OCI-LY1 (cell line): Measurements from ENCODE around the gene GABPA.

Experiments
- H2AFZ ChIP-seq: fragments of 200-600 bp; sonication (generic), shearing (Covaris generic); 2 replicates; pipeline ENCODE4 v1.6.0; 2014; ENCODE audit warnings: antibody characterized with exemption, mild to moderate bottlenecking, low read length
- H3F3A ChIP-seq: fragments of 200-600 bp; sonication (generic), shearing (Covaris generic); 2 replicates; pipeline ENCODE4 v1.6.0; 2014; ENCODE audit warnings: mild to moderate bottlenecking, antibody characterized with exemption, low read length, moderate library complexity; ENCODE audit not compliant: insufficient read depth
- H3K27ac ChIP-seq: fragments of 200-600 bp; sonication (generic); 2 replicates; pipeline ENCODE4 v1.5.1; 2014; ENCODE audit warnings: low read length, mixed run types, mild to moderate bottlenecking, low read depth; ENCODE audit not compliant: poor library complexity, severe bottlenecking
- H3K27me3 ChIP-seq: fragments of 200-600 bp; sonication (generic); 2 replicates; pipeline ENCODE4 v1.6.0; 2014; ENCODE audit warnings: antibody characterized with exemption, mild to moderate bottlenecking, low read length, moderate library complexity; ENCODE audit not compliant: insufficient read depth
- H3K36me3 ChIP-seq: fragments of 200-600 bp; sonication (generic); 2 replicates; pipeline ENCODE4 v1.6.1; 2014; ENCODE audit warnings: mild to moderate bottlenecking, antibody characterized with exemption, low read length, moderate library complexity, mixed read lengths; ENCODE audit not compliant: insufficient read depth
- H3K4me1 ChIP-seq: fragments of 200-600 bp; sonication (generic); 2 replicates; pipeline ENCODE4 v1.5.1; 2014; ENCODE audit warnings: mild to moderate bottlenecking, low read length, moderate library complexity; ENCODE audit not compliant: insufficient read depth, severe bottlenecking
- H3K4me2 ChIP-seq: fragments of 200-600 bp; sonication (generic), shearing (Covaris generic); 2 replicates; pipeline ENCODE4 v1.6.1; 2014; ENCODE audit warnings: low read length
- H3K4me3 ChIP-seq: fragments of 200-600 bp; sonication (generic); 2 replicates; pipeline ENCODE4 v1.5.1; 2014; ENCODE audit warnings: low read length, low read depth, mild to moderate bottlenecking, mixed read lengths; ENCODE audit not compliant: poor library complexity, severe bottlenecking
- H3K79me2 ChIP-seq: fragments of 200-600 bp; shearing (Covaris generic); 2 replicates; pipeline ENCODE4 v1.6.1; 2016; ENCODE audit warnings: mixed run types, low read length, mixed read lengths; ENCODE audit not compliant: insufficient read depth
- H3K9ac ChIP-seq: fragments of 200-600 bp; sonication (generic), shearing (Covaris generic); 2 replicates; pipeline ENCODE4 v1.6.1; 2014; ENCODE audit warnings: mild to moderate bottlenecking, low read length, mixed read lengths
- H3K9me2 ChIP-seq: fragments of 200-600 bp; sonication (generic), shearing (Covaris generic); 2 replicates; pipeline ENCODE4 v1.6.1; 2014; ENCODE audit warnings: low read depth, mild to moderate bottlenecking, low read length, mixed read lengths
- H3K9me3 ChIP-seq: fragments of 200-600 bp; shearing (Covaris generic); 2 replicates; pipeline ENCODE4 v1.6.1; 2014; ENCODE audit warnings: low read length, mixed read lengths
- H4K20me1 ChIP-seq: fragments of 200-600 bp; sonication (generic), shearing (Covaris generic); 2 replicates; pipeline ENCODE4 v1.6.0; 2016; ENCODE audit warnings: mild to moderate bottlenecking, low read length; ENCODE audit not compliant: insufficient read depth
- EZH2 ChIP-seq: fragments of 200-600 bp; sonication (generic), shearing (Covaris generic); IDR thresholded peaks from 2 replicates; pipeline ENCODE4 v1.8.0; 2017; ENCODE audit warnings: borderline replicate concordance, mixed run types, mild to moderate bottlenecking, antibody characterized with exemption, low read length, moderate library complexity, mixed read lengths
- TF ChIP-seq, protein P1 (sequence below): fragments of 200-600 bp; sonication (generic), shearing (Covaris generic); IDR thresholded peaks from 2 replicates; pipeline ENCODE4 v1.5.1; 2017; ENCODE audit warnings: mild to moderate bottlenecking, antibody characterized with exemption, low read length, moderate library complexity, mixed read lengths

GABPA gene

GRCh38 chr21:25809013-25809412 lies 74.2 kb downstream of the GABPA start:
- no peaks in the 10 kb centered on the region for H3K9me2 ChIP-seq
- no peaks in the 10 kb centered on the region for H3K36me3 ChIP-seq
- H3F3A ChIP-seq: no peaks in the 10 kb centered on the region
- no peak overlapping the region for H3K4me3 ChIP-seq
- TF ChIP-seq, protein P1, sequence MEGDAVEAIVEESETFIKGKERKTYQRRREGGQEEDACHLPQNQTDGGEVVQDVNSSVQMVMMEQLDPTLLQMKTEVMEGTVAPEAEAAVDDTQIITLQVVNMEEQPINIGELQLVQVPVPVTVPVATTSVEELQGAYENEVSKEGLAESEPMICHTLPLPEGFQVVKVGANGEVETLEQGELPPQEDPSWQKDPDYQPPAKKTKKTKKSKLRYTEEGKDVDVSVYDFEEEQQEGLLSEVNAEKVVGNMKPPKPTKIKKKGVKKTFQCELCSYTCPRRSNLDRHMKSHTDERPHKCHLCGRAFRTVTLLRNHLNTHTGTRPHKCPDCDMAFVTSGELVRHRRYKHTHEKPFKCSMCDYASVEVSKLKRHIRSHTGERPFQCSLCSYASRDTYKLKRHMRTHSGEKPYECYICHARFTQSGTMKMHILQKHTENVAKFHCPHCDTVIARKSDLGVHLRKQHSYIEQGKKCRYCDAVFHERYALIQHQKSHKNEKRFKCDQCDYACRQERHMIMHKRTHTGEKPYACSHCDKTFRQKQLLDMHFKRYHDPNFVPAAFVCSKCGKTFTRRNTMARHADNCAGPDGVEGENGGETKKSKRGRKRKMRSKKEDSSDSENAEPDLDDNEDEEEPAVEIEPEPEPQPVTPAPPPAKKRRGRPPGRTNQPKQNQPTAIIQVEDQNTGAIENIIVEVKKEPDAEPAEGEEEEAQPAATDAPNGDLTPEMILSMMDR: no peak
- no peak for TF ChIP-seq EZH2
- no peaks in the 10 kb centered on the region for H3K79me2 ChIP-seq
- H3K9ac ChIP-seq: no peak overlapping the region
- H3K9me3 ChIP-seq: no peaks in the 10 kb centered on the region
- H3K4me1 ChIP-seq: no peaks in the 10 kb centered on the region
- no peak overlapping the region for H3K4me2 ChIP-seq
- H4K20me1 ChIP-seq: no peaks in the 10 kb centered on the region
- no peak overlapping the region for H3K27ac ChIP-seq
- no peak overlapping the region for H2AFZ ChIP-seq
- H3K27me3 ChIP-seq: no peaks in the 10 kb centered on the region

DNA sequence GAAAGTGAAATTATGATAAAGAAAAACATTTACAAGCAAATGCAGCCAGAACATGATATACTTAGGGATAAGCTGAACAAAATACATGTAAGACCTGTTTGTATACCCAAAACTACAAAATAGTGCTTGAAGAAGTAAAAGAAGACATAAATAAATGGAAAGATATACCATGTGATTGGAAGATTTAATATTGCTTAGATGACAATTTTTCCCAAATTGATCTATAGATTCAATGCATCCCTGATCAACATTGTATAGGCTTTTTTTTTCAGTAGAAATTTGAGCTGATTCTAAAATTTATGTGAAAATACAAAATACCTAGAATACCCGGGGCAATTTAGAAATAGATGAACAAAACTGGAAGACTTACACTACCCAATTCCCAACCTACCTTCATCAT lies 76.4 kb downstream of the GABPA start:
- Histone ChIP-seq H3K27me3 (no peaks in the 10 kb centered on the region), H3K9me3 (no peaks in the 10 kb centered on the region), H4K20me1 (no peaks in the 10 kb centered on the region), H3K79me2 (no peaks in the 10 kb centered on the region), H3K36me3 (no peaks in the 10 kb centered on the region), H3K9me2 (no peaks in the 10 kb centered on the region), H3K4me2 (no peak overlapping the region), H3K4me1 (no peaks in the 10 kb centered on the region), H3K9ac (no peak overlapping the region), H3K27ac (no peak overlapping the region), H2AFZ (no peak overlapping the region), H3F3A (no peaks in the 10 kb centered on the region), H3K4me3 (no peak overlapping the region)
- no peak for TF ChIP-seq EZH2
- TF ChIP-seq, protein P1: no peak

- Histone ChIP-seq H3K9me2 (no peaks in the 10 kb centered on the region), H3K9ac (no peak overlapping the region), H3K36me3 (no peaks in the 10 kb centered on the region), H4K20me1 (no peaks in the 10 kb centered on the region), H3K9me3 (no peaks in the 10 kb centered on the region), H3K4me2 (no peak overlapping the region), H3K27ac (no peak overlapping the region), H3F3A (no peaks in the 10 kb centered on the region), H3K4me1 (no peaks in the 10 kb centered on the region), H3K4me3 (no peak overlapping the region), H3K79me2 (no peaks in the 10 kb centered on the region), H2AFZ (no peak overlapping the region), H3K27me3 (no peaks in the 10 kb centered on the region)
- no peak for TF ChIP-seq EZH2
- TF ChIP-seq, protein P1: no peak
Measured at GRCh38 chr21:25813917-25814316, 79.1 kb downstream of the GABPA start.
